SH-SY5Y (cell line): ENCODE results near the gene MYL7.

ENCODE experiments used
- GATA2 ChIP-seq: IDR thresholded peaks from 2 replicates; pipeline ENCODE4 v1.6.1; 2011; ENCODE audit warnings: mild to moderate bottlenecking, low read depth, low read length
- GATA3 ChIP-seq: IDR thresholded peaks from 2 replicates; pipeline ENCODE4 v1.6.1; 2011; ENCODE audit warnings: low read depth, mild to moderate bottlenecking, low read length, moderate library complexity

- TF ChIP-seq GATA2, result no peak
- TF ChIP-seq GATA3, result no peak
Measured at GRCh38 chr7:44120395-44120794, 20.7 kb downstream of the MYL7 start.
